HL-60 (cell line): ENCODE measurements around the gene LRP10.

ENCODE experiments used
- GABPA ChIP-seq: IDR thresholded peaks from 2 replicates; pipeline ENCODE4 v1.6.1; 2012; ENCODE audit warnings: low read depth
- TF ChIP-seq, protein P1 (sequence below): IDR thresholded peaks from one replicate; pipeline ENCODE4 v1.5.1; 2011; ENCODE audit warnings: low read length, control low read depth, inconsistent platforms; ENCODE audit not compliant: insufficient read depth

DNA sequence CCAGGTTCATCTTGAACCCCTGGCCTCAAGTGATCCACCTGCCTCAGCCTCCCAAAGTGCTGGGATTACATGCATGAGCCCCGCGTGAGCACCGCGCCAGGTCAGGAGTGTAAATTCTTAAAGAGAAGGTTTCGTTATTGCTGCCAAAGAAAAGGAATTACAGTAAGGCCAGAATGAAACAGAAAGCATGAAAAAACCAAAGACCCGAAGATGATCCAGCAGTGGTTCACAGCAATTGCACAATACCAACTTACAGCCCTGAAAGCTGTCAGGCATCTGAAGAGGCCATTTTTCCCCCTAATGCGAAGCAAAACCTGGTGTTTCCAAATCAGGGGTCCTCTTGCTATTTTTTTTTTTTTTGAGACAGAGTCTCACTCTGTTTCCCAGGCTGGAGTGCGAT lies 37.1 kb downstream of the LRP10 start:
- TF ChIP-seq, protein P1, sequence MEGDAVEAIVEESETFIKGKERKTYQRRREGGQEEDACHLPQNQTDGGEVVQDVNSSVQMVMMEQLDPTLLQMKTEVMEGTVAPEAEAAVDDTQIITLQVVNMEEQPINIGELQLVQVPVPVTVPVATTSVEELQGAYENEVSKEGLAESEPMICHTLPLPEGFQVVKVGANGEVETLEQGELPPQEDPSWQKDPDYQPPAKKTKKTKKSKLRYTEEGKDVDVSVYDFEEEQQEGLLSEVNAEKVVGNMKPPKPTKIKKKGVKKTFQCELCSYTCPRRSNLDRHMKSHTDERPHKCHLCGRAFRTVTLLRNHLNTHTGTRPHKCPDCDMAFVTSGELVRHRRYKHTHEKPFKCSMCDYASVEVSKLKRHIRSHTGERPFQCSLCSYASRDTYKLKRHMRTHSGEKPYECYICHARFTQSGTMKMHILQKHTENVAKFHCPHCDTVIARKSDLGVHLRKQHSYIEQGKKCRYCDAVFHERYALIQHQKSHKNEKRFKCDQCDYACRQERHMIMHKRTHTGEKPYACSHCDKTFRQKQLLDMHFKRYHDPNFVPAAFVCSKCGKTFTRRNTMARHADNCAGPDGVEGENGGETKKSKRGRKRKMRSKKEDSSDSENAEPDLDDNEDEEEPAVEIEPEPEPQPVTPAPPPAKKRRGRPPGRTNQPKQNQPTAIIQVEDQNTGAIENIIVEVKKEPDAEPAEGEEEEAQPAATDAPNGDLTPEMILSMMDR = no peak
- no peak for TF ChIP-seq GABPA
